ENCODE measurements around the gene LST1. TPM values are rescaled to one million over a fixed set of nuclear protein-coding genes. Genes with fewer than 3 reads are reported as not detected.

Gene LST1
- total RNA-seq, 4 donors from 2014 or later, result 16.3 to 34.2 (median 19.2) TPM

- no peak for DNase-seq (ENCODE audit: low spot score)
- no peak for TF ChIP-seq CTCF (IDR thresholded peaks at IDR 0.05)
- no peak for ATAC-seq (ENCODE audit: low FRiP score)
Measured at GRCh38 chr6:31556307-31556706, 29.8 kb upstream of the LST1 start.

- TF ChIP-seq CTCF (IDR thresholded peaks at IDR 0.05), result no peak
- ATAC-seq (ENCODE audit: low FRiP score), result no peak
- no peak for DNase-seq (ENCODE audit: low spot score)
Measured at GRCh38 chr6:31557443-31558317, 28.4 kb upstream of the LST1 start.

- ATAC-seq (ENCODE audit: low FRiP score) (no peak), DNase-seq (ENCODE audit: low spot score) (no peak)
- TF ChIP-seq CTCF (IDR thresholded peaks at IDR 0.05), result no peak
Measured at GRCh38 chr6:31558318-31558625, 27.8 kb upstream of the LST1 start.

GRCh38 chr6:31558631-31559500, 27.2 kb upstream of the LST1 start:
- ATAC-seq (ENCODE audit: low FRiP score), result peak; percentile 56
- DNase-seq (ENCODE audit: low spot score), result no peak

GRCh38 chr6:31559606-31559957, 26.5 kb upstream of the LST1 start:
- ATAC-seq (ENCODE audit: low FRiP score) (no peak), DNase-seq (ENCODE audit: low spot score) (no peak)
- no peak for TF ChIP-seq CTCF (IDR thresholded peaks at IDR 0.05)

More at GRCh38 chr6:31558631-31559500, 27.2 kb upstream of the LST1 start:
- no peak for TF ChIP-seq CTCF (IDR thresholded peaks at IDR 0.05)

GRCh38 chr6:31559958-31560696, 25.9 kb upstream of the LST1 start:
- no peak for DNase-seq (ENCODE audit: low spot score)
- TF ChIP-seq CTCF (IDR thresholded peaks at IDR 0.05), result no peak
- ATAC-seq (ENCODE audit: low FRiP score), result peak; percentile 56
